GM12891 (cell line): ENCODE measurements around the gene KRTAP1-4. TPM values are rescaled to one million over a fixed set of nuclear protein-coding genes. Genes with fewer than 3 reads are reported as not detected.
"Not testable (repeated sequence)": the region's sequence is repeated elsewhere in the genome, so short reads cannot be mapped to it uniquely, and the experiment has no call there.

Experiments
- DNase-seq: peaks from one replicate; pipeline ENCODE4 v3.0.0; 2011; ENCODE audit warnings: low spot score; ENCODE audit not compliant: insufficient read length
- FAIRE-seq: peaks from 2 replicates; lab custom pipeline; 2011; peaks lifted over from hg19 to GRCh38; lab: Jason Lieb, UNC
- PAX5 ChIP-seq: IDR thresholded peaks from 2 replicates; pipeline ENCODE4 v1.6.1; 2011; ENCODE audit warnings: low read length, moderate library complexity, mild to moderate bottlenecking; ENCODE audit not compliant: insufficient read depth, severe bottlenecking
- POLR2A ChIP-seq: IDR thresholded peaks from 2 replicates; pipeline ENCODE4 v1.6.1; 2011; ENCODE audit warnings: low read depth, low read length, control low read depth
- POLR2AphosphoS5 ChIP-seq: IDR thresholded peaks from 2 replicates; pipeline ENCODE4 v1.6.1; 2011; ENCODE audit warnings: low read depth, low read length, control low read depth
- POU2F2 ChIP-seq: IDR thresholded peaks from 2 replicates; pipeline ENCODE4 v1.6.1; 2011; ENCODE audit warnings: low read depth, mild to moderate bottlenecking, control low read depth, low read length, moderate library complexity
- SPI1 ChIP-seq: IDR thresholded peaks from 2 replicates; pipeline ENCODE4 v1.6.1; 2011; ENCODE audit warnings: low read depth, low read length, control low read depth
- TAF1 ChIP-seq: IDR thresholded peaks from 2 replicates; pipeline ENCODE4 v1.6.1; 2011; ENCODE audit warnings: low read depth, low read length, control low read depth
- polyA plus RNA-seq: library from polyadenylated mRNA; unstranded; fragments of >200 nt; gene quantifications from one replicate; pipeline ENCODE4 v1.2.1, GENCODE V29; 2012; ENCODE audit warnings: low read depth, missing spikeins, inconsistent platforms; ENCODE audit not compliant: missing spikeins

The KRTAP1-4 gene, protein sequence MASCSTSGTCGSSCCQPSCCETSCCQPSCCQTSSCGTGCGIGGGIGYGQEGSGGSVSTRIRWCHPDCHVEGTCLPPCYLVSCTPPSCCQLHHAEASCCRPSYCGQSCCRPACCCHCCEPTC
- polyA plus RNA-seq, result not detected

DNA sequence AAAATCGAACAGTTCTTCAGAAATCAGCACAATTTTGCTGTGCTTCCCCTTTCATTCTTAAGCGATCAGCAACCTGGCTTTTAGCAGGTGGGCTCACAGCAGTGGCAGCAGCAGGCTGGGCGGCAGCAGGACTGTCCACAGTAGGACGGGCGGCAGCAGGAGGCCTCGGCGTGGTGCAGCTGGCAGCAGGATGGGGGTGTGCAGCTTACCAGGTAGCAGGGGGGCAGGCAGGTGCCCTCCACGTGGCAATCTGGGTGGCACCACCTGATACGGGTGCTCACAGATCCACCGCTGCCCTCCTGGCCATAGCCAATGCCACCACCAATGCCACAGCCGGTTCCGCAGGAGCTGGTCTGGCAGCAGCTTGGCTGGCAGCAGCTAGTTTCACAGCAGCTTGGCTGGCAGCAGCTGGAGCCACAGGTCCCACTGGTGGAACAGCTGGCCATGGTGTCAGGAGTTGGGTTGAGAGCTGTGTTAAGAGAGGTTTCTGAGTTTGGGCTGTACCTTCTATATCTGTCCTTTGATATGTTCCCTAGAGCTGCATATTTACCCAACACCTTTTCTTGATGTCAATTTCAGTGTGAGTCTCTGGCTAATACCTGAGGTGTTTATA lies at the start of gene KRTAP1-4:
Gene KRTAP1-4, minus strand, starts transcription at position 563 of the 613 bp plus-strand sequence. Its CDS starts 117 bp downstream, at position 446.
- TF ChIP-seq PAX5 (no peak), POLR2AphosphoS5 (no peak), POLR2A (no peak), SPI1 (no peak), POU2F2 (no peak), TAF1 (no peak)
- FAIRE-seq (no peak), DNase-seq (no peak)

DNA sequence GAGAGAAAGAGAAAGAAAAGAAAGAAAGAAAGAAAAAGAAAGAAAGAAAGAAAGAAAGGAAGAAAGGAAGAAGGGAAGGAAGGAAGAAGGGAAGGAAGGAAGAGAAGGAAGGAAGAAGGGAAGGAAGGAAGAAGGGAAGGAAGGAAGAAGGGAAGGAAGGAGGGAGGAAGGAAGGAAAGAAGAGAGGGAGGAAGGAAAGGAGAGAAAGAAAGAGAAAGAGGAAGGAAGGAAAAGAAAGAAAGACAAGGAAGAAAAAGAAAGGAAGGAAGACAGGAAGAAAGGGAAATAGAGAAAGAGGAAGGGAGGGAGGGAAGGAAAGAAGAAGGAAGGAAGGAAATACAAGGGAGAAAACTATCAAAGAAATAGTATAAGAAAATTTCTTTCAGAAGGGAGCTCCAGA lies 46.8 kb upstream of the KRTAP1-4 start:
- DNase-seq (no peak), FAIRE-seq (no peak)
- TF ChIP-seq SPI1 (no peak), POU2F2 (no peak), POLR2AphosphoS5 (no peak), PAX5 (no peak), POLR2A (no peak), TAF1 (no peak)

DNA sequence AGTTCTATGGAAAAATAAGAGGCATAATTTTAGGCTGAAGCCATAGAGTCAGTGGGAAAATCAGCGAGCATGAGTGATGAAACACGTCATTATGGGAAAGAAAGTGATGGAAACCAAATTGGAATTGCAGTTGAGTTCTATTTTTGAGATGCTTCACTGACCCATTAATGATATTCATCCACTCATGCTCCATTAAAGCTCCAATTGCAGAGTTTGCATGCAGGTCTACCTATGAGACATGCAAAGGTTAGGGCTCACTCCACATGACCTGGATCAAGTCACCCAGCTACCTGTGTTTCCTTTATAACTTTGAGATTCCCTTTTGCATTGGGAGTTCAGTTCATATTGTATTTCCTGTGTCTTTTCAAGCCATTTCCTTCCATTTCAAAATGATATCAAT lies 43.7 kb upstream of the KRTAP1-4 start:
- no peak for FAIRE-seq
- no peak for DNase-seq
- TF ChIP-seq POLR2A, result no peak
- TF ChIP-seq TAF1, result no peak
- TF ChIP-seq SPI1, result no peak
- no peak for TF ChIP-seq POU2F2
- TF ChIP-seq POLR2AphosphoS5, result no peak
- no peak for TF ChIP-seq PAX5

DNA sequence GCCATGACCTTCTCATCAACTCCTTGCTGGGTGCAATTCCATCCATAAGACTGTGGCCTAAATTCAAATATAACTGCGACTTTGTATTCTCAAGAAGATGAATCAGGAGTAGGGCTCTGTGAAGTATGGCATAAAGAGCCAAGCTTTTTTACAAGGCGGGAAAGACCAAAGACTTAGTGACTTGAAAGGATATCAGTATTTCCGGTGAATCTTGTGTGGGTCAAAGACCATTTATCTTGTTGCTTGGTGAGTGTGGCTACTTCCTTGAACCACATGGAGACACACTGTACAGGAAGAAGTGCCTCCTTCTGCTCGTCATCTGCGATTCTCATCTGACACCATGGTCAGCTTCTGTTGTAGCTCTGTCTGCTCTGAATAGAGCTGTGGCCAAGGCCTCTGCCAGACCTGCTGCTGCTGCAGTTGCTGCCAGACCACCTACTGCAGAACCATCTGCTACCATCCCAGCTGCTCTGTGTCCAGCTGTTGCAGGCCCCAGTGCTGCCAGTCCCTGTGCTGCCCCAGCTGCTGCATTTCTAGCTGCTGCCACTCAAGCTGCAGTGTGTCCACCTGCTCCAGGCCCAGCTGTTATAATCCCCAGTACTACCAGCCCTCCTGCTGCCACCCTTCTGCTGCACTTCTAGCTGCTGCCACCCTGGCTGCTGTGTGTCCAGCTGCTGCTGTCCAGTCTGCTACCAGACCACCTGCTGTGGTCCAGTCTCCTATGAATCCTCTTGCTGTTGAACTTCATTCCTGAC lies 41.8 kb upstream of the KRTAP1-4 start:
- DNase-seq, result no peak
- FAIRE-seq, result no peak

DNA sequence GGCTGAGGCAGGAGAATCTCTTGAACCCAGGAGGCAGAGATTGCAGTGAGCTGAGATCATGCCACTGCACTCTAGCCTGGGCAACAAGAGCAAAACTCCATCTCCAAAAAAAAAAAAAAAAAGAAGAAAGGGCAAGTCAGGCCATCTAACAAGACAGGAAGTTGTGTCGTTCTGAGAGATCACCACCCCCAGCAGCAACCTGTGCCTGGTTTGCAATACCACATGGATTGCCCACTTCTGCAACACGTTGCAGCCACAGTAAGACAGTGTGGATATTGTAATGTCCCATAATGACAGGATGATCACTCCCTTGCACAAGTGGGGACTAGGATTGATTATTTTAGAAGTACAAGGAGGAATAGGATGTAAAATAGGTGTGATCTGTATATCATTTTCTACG lies 39.0 kb upstream of the KRTAP1-4 start:
- no peak for DNase-seq
- FAIRE-seq, result no peak
- TF ChIP-seq POLR2A, result no peak
- no peak for TF ChIP-seq SPI1

More for the DNA sequence above, 41.8 kb upstream of the KRTAP1-4 start:
- TF ChIP-seq POLR2AphosphoS5, result no peak
- no peak for TF ChIP-seq POLR2A
- TF ChIP-seq POU2F2, result no peak
- TF ChIP-seq SPI1, result no peak
- TF ChIP-seq PAX5, result no peak
- no peak for TF ChIP-seq TAF1

DNA sequence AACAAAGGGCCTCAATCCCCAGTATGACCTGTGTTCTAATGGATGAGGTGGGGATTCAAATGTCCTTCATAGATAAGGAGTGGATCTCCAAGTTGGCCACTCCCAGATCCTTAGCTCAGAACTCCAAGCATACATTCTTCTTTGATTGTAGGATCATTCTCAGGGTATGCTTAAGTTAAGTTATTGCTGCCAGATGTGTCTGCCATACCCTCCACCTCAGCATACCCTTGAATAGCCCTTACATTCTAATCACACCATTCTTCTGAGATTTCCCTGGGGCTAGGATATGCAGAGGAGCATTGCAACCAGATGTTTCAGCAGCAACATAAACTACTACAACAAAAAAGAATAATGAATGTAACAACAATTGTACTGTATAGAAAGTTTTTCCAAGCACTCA lies 37.3 kb upstream of the KRTAP1-4 start:
- TF ChIP-seq POLR2A, result no peak
- TF ChIP-seq POLR2AphosphoS5, result no peak
- TF ChIP-seq POU2F2, result no peak
- TF ChIP-seq TAF1, result no peak
- no peak for TF ChIP-seq SPI1
- TF ChIP-seq PAX5, result no peak
- FAIRE-seq (no peak), DNase-seq (no peak)

DNA sequence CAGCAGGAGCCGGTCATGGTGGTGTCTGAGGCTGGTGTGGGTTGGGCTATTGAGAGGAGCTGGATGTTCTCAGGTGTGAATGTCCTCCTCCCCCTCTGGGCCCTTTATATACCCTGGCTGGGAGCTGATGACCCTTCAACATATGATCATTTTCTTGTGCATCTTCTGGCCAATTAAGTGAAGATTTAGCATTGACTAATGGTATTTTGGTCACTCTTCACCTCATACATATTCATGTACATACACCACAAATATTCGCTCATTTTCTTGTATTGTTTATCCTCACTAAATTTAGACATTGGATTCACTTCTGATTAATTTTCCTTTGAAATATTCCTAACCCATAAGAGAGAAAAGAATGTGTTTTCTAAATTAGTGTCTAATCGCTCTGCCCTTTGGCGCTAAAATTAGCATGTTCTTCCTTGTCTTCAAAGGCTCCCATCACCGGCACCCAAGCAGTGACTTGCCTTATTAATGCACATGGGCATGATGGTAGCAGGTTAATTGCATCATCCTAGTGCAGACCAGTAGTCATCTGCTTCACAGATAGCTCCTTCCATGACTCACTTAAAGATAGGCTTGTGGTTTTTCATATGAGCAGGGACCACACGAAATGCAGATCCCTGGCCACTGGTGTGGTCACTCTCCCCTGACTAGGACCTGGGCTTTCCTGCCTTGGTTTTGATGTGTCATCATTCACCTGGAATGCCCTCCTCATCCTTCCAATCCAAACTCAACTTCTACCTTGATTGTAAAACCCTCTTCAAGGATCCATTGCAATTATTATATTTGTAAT lies 36.0 kb upstream of the KRTAP1-4 start, which contains the start of gene KRTAP2-4:
Gene KRTAP2-4, minus strand, starts transcription at position 51 of the 796 bp plus-strand sequence. Its CDS starts 34 bp downstream, at position 17.
- FAIRE-seq, result no peak
- DNase-seq, result no peak
- TF ChIP-seq TAF1, result no peak
- no peak for TF ChIP-seq SPI1
- no peak for TF ChIP-seq POU2F2

DNA sequence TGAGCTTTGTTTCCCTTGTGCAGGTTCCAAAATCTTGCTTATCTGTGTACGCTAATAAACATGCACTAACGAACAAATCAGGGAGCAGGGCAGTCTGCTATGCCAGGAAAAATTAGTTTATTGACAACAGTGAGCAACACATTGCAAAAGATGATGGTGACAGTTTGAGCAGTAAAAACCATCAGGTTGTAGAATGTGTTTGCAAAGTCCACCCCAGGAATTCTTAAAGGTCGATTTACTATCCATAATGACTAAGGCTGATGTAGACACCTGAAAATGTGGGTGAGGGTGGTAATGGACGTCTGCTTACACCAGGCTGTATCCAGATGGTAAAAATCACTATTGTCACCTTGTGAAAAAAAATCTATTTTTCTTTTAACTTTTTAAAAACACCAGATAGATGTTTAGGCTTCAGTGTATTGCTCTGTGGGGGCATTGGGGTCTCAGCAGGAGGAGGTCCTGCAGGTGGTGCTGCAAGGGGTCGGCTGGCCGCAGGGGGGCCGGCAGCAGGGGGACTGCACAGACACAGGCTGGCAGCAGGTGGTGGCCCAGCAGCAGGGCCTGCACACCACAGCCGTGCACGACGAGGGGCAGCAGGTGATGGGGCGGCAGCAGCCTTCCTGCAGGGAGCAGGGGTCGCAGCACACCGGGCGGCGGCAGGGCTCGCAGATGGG lies 35.2 kb upstream of the KRTAP1-4 start:
- not testable (repeated sequence) for DNase-seq, FAIRE-seq

DNA sequence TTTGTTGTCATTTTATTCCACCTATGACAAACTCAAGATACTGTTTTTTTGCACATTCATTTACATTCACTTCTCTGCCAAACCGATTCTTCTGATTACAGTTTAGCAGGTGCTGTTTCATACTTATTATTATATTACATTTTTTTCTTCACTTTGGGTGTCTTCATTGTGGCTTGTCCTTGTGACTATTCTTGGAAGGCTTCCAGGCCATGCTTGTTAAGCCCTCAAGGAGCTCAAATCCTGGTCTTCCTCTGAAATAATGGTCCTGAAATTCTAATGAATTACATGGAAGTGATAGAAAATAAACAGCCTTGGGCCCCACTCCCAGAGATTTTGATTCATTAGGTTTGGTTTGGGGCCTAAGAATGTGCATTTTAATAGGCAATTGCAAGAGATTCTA lies 34.3 kb upstream of the KRTAP1-4 start:
- TF ChIP-seq SPI1 (no peak), TAF1 (no peak), POU2F2 (no peak), POLR2A (no peak), PAX5 (no peak), POLR2AphosphoS5 (no peak)
- no peak for DNase-seq
- no peak for FAIRE-seq
